ENCODE data around the gene FNDC3B.
A peak's percentile ranks its signal among the peaks of the same experiment; 100 is the strongest.

FNDC3B gene

DNA sequence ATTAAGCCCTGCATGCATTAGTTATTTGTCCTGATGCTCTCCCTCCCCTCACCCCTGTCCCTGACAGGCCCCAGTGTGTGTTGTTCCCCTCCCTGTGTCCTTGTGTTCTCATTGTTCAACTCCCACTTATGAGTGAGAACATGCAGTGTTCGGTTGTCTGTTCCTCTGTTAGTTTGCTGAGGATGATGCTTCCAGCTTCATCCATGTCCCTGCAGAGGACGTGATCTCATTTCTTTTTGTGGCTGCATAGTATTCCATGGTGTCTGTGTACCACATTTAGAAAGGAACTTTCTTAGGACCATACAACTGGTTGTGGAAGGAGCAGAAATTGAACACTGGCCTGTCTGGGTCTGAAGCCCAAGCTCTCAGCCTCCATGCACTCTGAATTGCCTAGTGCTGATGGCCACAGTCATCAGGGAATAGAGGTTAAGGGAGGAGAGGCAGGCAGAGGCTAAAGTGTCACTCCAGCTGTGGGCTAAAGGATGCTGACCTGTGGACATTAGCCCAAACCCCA lies 138.5 kb downstream of the FNDC3B start:
- H3K79me2 ChIP-seq (ENCODE audit: low read length) = peaks cover 97% of the 10 kb centered on the region

DNA sequence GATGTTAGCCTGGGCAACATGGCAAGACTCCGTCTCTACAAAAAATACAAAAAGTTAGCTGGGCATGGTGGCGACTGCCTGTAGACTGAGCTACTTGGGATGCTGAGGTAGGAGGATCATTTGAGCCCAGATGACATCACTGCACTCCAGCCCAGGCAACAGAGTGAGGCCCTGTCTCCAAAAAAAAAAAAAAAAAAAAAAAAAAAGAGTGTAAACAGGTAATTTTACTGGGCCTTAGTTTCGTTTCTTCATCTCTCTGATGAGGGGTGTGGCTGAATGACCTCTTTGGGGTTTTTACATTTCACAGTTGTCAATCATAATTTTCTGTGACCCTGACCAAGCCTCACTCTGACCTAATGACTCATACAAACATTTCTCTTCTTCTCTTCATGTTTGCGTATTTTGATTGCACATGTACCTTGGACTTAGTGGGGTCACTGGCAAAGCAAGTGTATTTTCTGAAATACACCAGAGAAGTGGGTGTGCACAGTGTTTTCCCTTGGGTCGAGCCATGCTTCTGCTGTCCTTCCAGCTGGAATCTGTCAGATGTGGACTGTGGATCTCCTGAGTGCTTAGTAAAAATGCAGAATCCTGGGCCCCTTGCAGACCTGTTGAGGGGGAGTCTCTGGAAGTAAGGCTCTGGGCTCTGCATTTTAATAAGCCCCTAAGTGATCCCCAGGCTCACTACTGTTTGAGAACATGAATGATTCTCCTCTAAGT lies 140.5 kb downstream of the FNDC3B start:
- Histone ChIP-seq H3K9ac (ENCODE audit: low read length) (no peak overlapping the region), H3K4me1 (ENCODE audit: low read length) (peaks cover 55% of the 10 kb centered on the region), H4K20me1 (ENCODE audit: insufficient read depth, low read length) (no peaks in the 10 kb centered on the region), H3K79me2 (ENCODE audit: low read length) (peaks cover 98% of the 10 kb centered on the region), H3K4me2 (ENCODE audit: low read depth, low read length) (peak overlapping the region; percentile 5; the same call in 1 of the 2 replicates), H3K9me2 (replicated peaks; ENCODE audit: insufficient read depth, low read length) (no peaks in the 10 kb centered on the region), H3K4me3 (ENCODE audit: low read length) (no peak overlapping the region), H3K27ac (ENCODE audit: low read length) (peak overlapping the region; percentile 23; the same call in 1 of the 2 replicates), H3F3A (ENCODE audit: insufficient read depth, low read length) (peaks cover 20% of the 10 kb centered on the region), H3K9me3 (replicated peaks; ENCODE audit: insufficient read depth, low read length) (no peaks in the 10 kb centered on the region), H3K27me3 (replicated peaks; ENCODE audit: insufficient read depth, low read length) (no peaks in the 10 kb centered on the region), H2AFZ (ENCODE audit: low read length) (no peak overlapping the region), H3K36me3 (replicated peaks; ENCODE audit: insufficient read depth, low read length) (no peaks in the 10 kb centered on the region; the same call in 1 of the 2 replicates)
- peak; percentile 89 for DNase-seq
- no peak for TF ChIP-seq EZH2 (optimal IDR thresholded peaks at IDR 0.05; ENCODE audit: low read depth, low read length)
- TF ChIP-seq EZH2phosphoT487 (IDR thresholded peaks at IDR 0.05; ENCODE audit: low read length) = no peak
- TF ChIP-seq, protein P1, sequence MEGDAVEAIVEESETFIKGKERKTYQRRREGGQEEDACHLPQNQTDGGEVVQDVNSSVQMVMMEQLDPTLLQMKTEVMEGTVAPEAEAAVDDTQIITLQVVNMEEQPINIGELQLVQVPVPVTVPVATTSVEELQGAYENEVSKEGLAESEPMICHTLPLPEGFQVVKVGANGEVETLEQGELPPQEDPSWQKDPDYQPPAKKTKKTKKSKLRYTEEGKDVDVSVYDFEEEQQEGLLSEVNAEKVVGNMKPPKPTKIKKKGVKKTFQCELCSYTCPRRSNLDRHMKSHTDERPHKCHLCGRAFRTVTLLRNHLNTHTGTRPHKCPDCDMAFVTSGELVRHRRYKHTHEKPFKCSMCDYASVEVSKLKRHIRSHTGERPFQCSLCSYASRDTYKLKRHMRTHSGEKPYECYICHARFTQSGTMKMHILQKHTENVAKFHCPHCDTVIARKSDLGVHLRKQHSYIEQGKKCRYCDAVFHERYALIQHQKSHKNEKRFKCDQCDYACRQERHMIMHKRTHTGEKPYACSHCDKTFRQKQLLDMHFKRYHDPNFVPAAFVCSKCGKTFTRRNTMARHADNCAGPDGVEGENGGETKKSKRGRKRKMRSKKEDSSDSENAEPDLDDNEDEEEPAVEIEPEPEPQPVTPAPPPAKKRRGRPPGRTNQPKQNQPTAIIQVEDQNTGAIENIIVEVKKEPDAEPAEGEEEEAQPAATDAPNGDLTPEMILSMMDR (IDR thresholded peaks at IDR 0.05; ENCODE audit: low read length) = no peak

More for the DNA sequence above, 138.5 kb downstream of the FNDC3B start:
- Histone ChIP-seq H3K9ac (ENCODE audit: low read length) (no peak overlapping the region), H4K20me1 (ENCODE audit: insufficient read depth, low read length) (0 out of 2 replicates have a peak, but pooled peaks cover 4% of the 10 kb centered on the region), H3K9me3 (replicated peaks; ENCODE audit: insufficient read depth, low read length) (no peaks in the 10 kb centered on the region), H3K27me3 (replicated peaks; ENCODE audit: insufficient read depth, low read length) (no peaks in the 10 kb centered on the region), H3K4me3 (ENCODE audit: low read length) (no peak overlapping the region), H3K4me1 (ENCODE audit: low read length) (peaks cover 42% of the 10 kb centered on the region), H3K9me2 (replicated peaks; ENCODE audit: insufficient read depth, low read length) (no peaks in the 10 kb centered on the region), H3K27ac (ENCODE audit: low read length) (no peak overlapping the region), H3F3A (ENCODE audit: insufficient read depth, low read length) (peaks cover 14% of the 10 kb centered on the region), H3K36me3 (replicated peaks; ENCODE audit: insufficient read depth, low read length) (no peaks in the 10 kb centered on the region; the same call in 1 of the 2 replicates), H2AFZ (ENCODE audit: low read length) (no peak overlapping the region), H3K4me2 (ENCODE audit: low read depth, low read length) (no peak overlapping the region)
- DNase-seq = no peak
- TF ChIP-seq, protein P1 (IDR thresholded peaks at IDR 0.05; ENCODE audit: low read length) = no peak
- TF ChIP-seq EZH2phosphoT487 (IDR thresholded peaks at IDR 0.05; ENCODE audit: low read length) (no peak), EZH2 (optimal IDR thresholded peaks at IDR 0.05; ENCODE audit: low read depth, low read length) (no peak)

GRCh38 chr3:172180473-172180872 lies 141.1 kb downstream of the FNDC3B start:
- no peak for TF ChIP-seq EZH2 (optimal IDR thresholded peaks at IDR 0.05; ENCODE audit: low read depth, low read length)
- no peak for TF ChIP-seq EZH2phosphoT487 (IDR thresholded peaks at IDR 0.05; ENCODE audit: low read length)
- TF ChIP-seq, protein P1 (IDR thresholded peaks at IDR 0.05; ENCODE audit: low read length) = no peak
- Histone ChIP-seq H3K9me2 (replicated peaks; ENCODE audit: insufficient read depth, low read length) (no peaks in the 10 kb centered on the region), H3K9ac (ENCODE audit: low read length) (no peak overlapping the region), H3K4me2 (ENCODE audit: low read depth, low read length) (0 out of 2 replicates have a peak overlapping the region, but pooled peaks have one; percentile 5), H3K4me3 (ENCODE audit: low read length) (no peak overlapping the region), H3K27ac (ENCODE audit: low read length) (peak overlapping the region; percentile 23; the same call in 1 of the 2 replicates), H3K27me3 (replicated peaks; ENCODE audit: insufficient read depth, low read length) (no peaks in the 10 kb centered on the region), H3K79me2 (ENCODE audit: low read length) (peaks cover 98% of the 10 kb centered on the region), H3K4me1 (ENCODE audit: low read length) (peaks cover 55% of the 10 kb centered on the region), H4K20me1 (ENCODE audit: insufficient read depth, low read length) (no peaks in the 10 kb centered on the region), H2AFZ (ENCODE audit: low read length) (no peak overlapping the region), H3K36me3 (replicated peaks; ENCODE audit: insufficient read depth, low read length) (no peaks in the 10 kb centered on the region; the same call in 1 of the 2 replicates), H3F3A (ENCODE audit: insufficient read depth, low read length) (peaks cover 20% of the 10 kb centered on the region), H3K9me3 (replicated peaks; ENCODE audit: insufficient read depth, low read length) (no peaks in the 10 kb centered on the region)
- DNase-seq = no peak
